Renal cortex interstitium (tissue), 3 donors: ENCODE results near the gene PATL2. TPM values are rescaled to one million over a fixed set of nuclear protein-coding genes. Genes with fewer than 3 reads are reported as not detected.

Experiments
- polyA plus RNA-seq, 3 donors: library from polyadenylated mRNA; unstranded; fragments of 120-200 nt; gene quantifications; one replicate each; pipeline ENCODE4 v1.2.1, GENCODE V29; 2013; ENCODE audit not compliant: insufficient read length in 3 of 3

PATL2 gene
- polyA plus RNA-seq, 3 donors: 0.64 to 2.2 (median 0.65) TPM

Other genes starting within 250 kb of the PATL2 start
- 100 to 1,000 TPM in 2 of 3 donors, 10 to 100 TPM in 1; 97.8 to 135 (median 114) TPM for gene EIF3J, start 174.2 kb downstream of the PATL2 start, polyA plus RNA-seq
- gene SPG11, start 47.7 kb downstream of the PATL2 start, polyA plus RNA-seq: 10 to 100 TPM; 65.0 to 89.3 (median 77.2) TPM
- 100 to 1,000 TPM; 770 to 879 (median 791) TPM for gene B2M, start 194 bp upstream of the PATL2 start, polyA plus RNA-seq
- gene TRIM69, start 25.2 kb upstream of the PATL2 start, polyA plus RNA-seq: 10 to 100 TPM; 17.3 to 27.9 (median 22.5) TPM
- gene TERB2, start 245.4 kb upstream of the PATL2 start, polyA plus RNA-seq: not detected